BJ (cell line): ENCODE results near the gene C5orf15. TPM values are rescaled to one million over a fixed set of nuclear protein-coding genes. Genes with fewer than 3 reads are reported as not detected.

ENCODE experiments used
- CTCF ChIA-PET: fragments of 350-600 bp; formaldehyde crosslinking; extraction: SDS; loops from one replicate; lab custom pipeline; 2021; ENCODE audit warnings: antibody characterized with exemption, inconsistent platforms; lab: Yijun Ruan, JAX
- POLR2A ChIA-PET: fragments of 300-600 bp; sonication (Branson Sonifier 250); formaldehyde crosslinking; extraction: SDS; loops from one replicate; lab custom pipeline; 2021; ENCODE audit warnings: antibody characterized with exemption; lab: Charles Lee
- DNase-seq: peaks from one replicate; pipeline ENCODE4 v3.0.0-alpha.2; 2011; ENCODE audit warnings: low read depth
- H3K27me3 ChIP-seq: 2 replicates; pipeline ENCODE4 v1.6.0; 2011; ENCODE audit warnings: low read length; ENCODE audit not compliant: control insufficient read depth, insufficient read depth
- H3K36me3 ChIP-seq: 2 replicates; pipeline ENCODE4 v1.5.1; 2011; ENCODE audit warnings: low read length; ENCODE audit not compliant: control insufficient read depth, insufficient read depth
- H3K4me3 ChIP-seq: 2 replicates; pipeline ENCODE4 v1.5.1; 2011; ENCODE audit warnings: low read depth, mild to moderate bottlenecking, control low read depth, low read length
- polyA plus RNA-seq: library from polyadenylated mRNA; depleted of rRNA; stranded (reverse); fragments of >200 nt; gene quantifications from 2 replicates; pipeline ENCODE4 v1.2.3, GENCODE V29; 2011
- TF ChIP-seq, protein P1 (sequence below): IDR thresholded peaks from 2 replicates; pipeline ENCODE4 v1.5.1; 2011; ENCODE audit warnings: low read depth, mild to moderate bottlenecking, control low read depth, inconsistent platforms, low read length, moderate library complexity; ENCODE audit not compliant: insufficient read depth

The C5orf15 gene
- polyA plus RNA-seq, 1 experiment = 48.1 TPM

DNA sequence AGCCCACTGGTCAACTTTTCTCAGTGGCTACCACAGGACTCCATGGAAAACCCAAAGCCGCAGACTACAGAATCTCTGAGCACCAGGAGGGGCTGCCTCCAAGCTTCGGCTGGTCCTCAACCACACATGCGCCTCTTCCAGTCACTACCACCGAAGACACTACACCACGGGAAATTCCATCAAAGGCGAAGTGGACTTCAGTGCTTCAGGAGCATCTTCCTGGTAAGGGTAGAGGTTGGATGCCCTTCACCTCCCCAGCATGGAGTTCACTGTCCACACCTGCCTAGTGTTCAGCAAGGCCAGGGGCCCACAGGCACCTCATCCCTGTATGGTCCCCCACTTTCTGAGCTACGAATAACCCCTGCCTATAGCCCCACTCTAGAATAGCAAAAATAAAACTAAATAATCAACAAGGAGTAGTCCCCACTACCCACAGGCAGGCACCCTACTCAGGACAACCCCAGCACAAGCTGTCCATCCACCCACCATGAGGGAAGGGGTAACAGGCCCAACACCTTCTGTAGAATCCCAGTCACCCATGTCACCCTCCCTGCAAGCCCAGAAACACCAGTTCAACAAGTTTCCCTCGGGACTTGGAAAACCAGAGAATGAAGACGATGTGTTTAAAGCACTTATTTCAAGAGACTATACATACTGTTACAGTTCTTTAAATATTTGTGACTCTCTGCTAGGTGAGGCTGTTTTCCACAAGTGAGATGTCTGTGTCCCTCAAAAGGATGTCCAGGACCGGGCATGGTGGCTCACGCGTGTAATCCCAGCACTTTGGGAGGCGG lies 33.7 kb upstream of the C5orf15 start:
- Histone ChIP-seq H3K4me3 (no peak overlapping the region), H3K27me3 (no peaks in the 10 kb centered on the region), H3K36me3 (peaks cover 8% of the 10 kb centered on the region)
- TF ChIP-seq, protein P1, sequence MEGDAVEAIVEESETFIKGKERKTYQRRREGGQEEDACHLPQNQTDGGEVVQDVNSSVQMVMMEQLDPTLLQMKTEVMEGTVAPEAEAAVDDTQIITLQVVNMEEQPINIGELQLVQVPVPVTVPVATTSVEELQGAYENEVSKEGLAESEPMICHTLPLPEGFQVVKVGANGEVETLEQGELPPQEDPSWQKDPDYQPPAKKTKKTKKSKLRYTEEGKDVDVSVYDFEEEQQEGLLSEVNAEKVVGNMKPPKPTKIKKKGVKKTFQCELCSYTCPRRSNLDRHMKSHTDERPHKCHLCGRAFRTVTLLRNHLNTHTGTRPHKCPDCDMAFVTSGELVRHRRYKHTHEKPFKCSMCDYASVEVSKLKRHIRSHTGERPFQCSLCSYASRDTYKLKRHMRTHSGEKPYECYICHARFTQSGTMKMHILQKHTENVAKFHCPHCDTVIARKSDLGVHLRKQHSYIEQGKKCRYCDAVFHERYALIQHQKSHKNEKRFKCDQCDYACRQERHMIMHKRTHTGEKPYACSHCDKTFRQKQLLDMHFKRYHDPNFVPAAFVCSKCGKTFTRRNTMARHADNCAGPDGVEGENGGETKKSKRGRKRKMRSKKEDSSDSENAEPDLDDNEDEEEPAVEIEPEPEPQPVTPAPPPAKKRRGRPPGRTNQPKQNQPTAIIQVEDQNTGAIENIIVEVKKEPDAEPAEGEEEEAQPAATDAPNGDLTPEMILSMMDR = no peak
- CTCF ChIA-PET = no interaction called here
- POLR2A ChIA-PET = no interaction called here
- DNase-seq = no peak

- ChIA-PET CTCF (interaction anchor here (0.9 kb wide), 1 partner anchor 41 kb away, joined by 3 read pairs; no protein-coding TSS in a partner anchor), POLR2A (no interaction called here)
Observed at GRCh38 chr5:134000696-134001453, 32.5 kb upstream of the C5orf15 start.

DNA sequence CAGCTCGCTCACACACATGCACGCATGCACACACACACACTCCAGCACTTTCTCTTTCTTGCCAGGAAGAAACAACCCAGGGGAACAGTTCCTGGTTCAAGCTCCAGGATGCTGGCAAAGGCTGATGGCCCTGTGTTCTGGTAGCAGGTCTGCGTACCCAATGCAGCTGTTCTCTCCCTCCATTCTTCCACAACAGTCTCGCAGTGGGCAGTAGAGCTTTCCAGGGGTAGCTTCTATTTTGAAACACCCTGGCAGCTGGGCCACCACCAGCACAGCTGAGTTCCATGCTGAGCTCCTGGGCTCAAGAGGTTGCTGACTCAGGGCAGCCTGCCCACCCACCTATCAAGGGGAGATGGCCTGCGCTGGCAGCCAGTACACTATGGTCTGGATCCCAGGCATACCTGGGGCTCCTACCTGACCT lies 31.7 kb upstream of the C5orf15 start:
- no peaks in the 10 kb centered on the region for H3K27me3 ChIP-seq
- TF ChIP-seq, protein P1 = no peak
- DNase-seq = no peak
- H3K36me3 ChIP-seq = peaks cover 8% of the 10 kb centered on the region
- CTCF ChIA-PET = interaction anchor here (0.9 kb wide), 1 partner anchor 42 kb away, joined by 3 read pairs; no protein-coding TSS in a partner anchor
- no peak overlapping the region for H3K4me3 ChIP-seq
- POLR2A ChIA-PET = no interaction called here

More at GRCh38 chr5:134000696-134001453, 32.5 kb upstream of the C5orf15 start:
- no peak for DNase-seq
- Histone ChIP-seq H3K4me3 (no peak overlapping the region), H3K36me3 (peaks cover 8% of the 10 kb centered on the region), H3K27me3 (no peaks in the 10 kb centered on the region)
- TF ChIP-seq, protein P1 = no peak

DNA sequence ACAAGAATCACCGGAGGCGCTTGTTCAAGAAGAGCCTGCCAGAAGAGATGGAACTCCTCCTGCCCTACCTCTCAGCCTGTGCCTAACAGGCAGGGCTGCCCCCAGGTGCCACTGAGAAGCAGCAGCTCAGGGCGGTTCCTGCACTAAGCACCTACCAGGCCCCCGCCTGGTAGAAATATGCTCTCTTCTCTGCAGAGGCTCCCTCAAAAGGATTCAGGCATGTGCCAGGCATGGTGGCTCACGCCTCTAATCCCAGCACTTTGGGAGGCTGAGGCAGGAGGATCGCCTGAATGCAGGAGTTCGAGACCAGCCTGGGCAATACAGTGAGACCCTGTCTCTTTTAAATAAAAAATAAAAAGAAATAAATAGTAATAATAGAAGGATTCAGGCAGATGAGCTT lies 30.4 kb upstream of the C5orf15 start:
- TF ChIP-seq, protein P1 = no peak
- POLR2A ChIA-PET = no interaction called here
- peaks cover 8% of the 10 kb centered on the region for H3K36me3 ChIP-seq
- no peaks in the 10 kb centered on the region for H3K27me3 ChIP-seq
- DNase-seq = no peak
- CTCF ChIA-PET = interaction anchor here (0.5 to 1.6 kb wide), 5 partner anchors 18 to 80 kb away, joined by 3 to 7 read pairs (median 3); no protein-coding TSS in a partner anchor
- no peak overlapping the region for H3K4me3 ChIP-seq

DNA sequence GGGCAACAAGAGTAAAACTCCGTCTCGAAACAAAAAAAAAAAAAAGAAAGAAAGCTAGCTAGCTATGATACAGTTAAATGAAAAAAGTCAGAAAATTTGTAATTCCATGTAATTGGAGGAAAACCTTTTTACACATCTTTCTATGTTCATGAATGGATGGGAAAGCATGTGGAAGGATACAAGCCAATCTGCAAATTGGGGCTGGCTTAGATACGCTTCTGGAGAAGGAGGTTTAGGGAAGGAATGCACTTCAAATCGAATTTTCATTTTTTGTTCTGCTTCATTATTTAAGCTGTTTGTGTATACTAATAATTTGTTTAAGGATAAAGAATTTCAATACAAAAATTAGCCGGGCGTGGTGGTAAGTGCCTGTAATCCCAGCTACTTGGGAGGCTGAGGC lies 29.6 kb upstream of the C5orf15 start:
- no peaks in the 10 kb centered on the region for H3K27me3 ChIP-seq
- ChIA-PET CTCF (interaction anchor here (1.4 to 1.6 kb wide), 3 partner anchors 18 to 42 kb away, joined by 3 to 7 read pairs (median 6); no protein-coding TSS in a partner anchor), POLR2A (no interaction called here)
- DNase-seq = no peak
- TF ChIP-seq, protein P1 = no peak
- H3K36me3 ChIP-seq = peaks cover 8% of the 10 kb centered on the region
- no peak overlapping the region for H3K4me3 ChIP-seq
